NCI-H446 treated with DMSO at 0.1 percent for 48 hours (cell line): Measurements from ENCODE around the gene ING3.
A peak's percentile ranks its signal among the peaks of the same experiment; 100 is the strongest.

Source experiments
- DNase-seq: peaks from one replicate; lab custom pipeline; 2025; lab: John Stamatoyannopoulos, UW

The ING3 gene

GRCh38 chr7:120988591-120989256, 38.1 kb downstream of the ING3 start, which contains the start of gene CPED1:
CPED1 (plus strand) TSS chr7:120988711; CDS start chr7:120989622, 911 bp downstream.
- no peak for DNase-seq

DNA sequence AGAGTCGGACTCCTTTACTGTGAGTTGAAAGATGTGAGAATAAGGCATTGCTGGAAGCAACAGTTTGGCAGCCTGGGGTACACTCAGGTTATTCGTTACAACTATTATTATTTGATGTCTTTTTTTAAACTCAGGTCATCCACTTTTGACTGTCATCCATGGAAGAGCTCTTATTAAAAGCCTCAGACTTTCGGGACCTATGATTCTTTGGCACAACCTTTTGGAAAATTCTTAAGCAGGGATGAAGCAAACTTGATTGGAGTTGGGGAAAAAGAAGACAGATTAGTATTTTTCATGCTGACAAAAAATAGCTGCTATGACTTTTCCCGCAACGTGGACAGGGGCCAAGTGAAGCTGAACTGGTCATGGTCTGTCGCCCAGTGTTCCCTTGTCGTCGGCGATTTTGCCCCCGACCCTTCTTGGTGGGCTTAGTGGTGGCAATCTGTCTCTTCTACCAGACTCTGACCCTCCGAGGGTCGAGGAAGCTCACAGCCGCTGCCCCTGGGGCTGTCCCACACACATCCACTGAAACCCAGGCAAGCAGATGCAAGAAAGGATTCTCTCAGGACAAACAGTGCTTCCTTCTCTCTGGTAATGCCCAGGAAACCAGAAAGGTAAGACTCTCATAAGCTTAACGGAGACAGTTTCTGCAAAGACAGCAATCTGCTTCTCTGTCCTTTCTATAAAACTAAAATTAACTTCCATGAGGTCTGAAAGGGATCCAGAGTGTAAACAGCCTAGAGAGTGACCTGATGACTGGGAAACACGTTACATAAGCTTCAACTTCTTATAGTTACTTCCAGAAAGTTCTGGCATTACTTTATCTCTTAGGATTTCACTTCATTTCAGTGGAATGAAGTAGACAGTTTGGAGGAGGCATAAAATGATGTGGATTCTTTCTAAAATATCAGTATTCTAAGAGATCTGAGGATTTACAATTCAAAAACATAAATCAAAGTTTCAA, 39.0 kb downstream of the ING3 start:
- DNase-seq: no peak

DNA sequence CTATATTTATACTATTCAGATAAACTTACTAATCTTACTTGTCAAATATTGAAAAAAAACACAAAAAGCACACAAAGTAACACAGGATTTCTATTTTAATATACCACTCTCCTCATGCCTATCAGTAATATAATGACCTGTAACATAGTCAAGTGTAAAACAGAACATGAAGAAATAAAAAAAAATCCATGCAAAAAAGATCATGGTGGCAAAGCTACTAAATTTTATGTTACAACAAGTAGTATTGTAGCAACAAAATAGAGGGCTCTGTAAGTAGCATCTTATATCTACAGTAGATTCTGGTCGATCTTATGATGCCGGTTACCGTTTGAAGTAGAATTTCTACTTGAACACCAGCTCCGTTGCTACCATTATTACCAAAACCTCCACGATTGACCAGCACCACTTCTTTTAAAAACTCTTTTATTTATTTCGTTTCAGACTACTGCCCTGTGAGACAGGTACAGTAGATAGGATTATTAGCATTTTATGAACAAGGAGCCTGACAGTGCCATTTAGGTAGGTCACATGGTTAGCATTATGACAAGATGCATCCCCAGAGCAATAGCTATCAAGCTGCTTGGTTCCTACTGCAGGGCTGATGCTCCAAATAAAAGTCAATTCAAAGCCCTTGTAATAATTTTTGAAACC, 40.0 kb downstream of the ING3 start:
- no peak for DNase-seq

DNA sequence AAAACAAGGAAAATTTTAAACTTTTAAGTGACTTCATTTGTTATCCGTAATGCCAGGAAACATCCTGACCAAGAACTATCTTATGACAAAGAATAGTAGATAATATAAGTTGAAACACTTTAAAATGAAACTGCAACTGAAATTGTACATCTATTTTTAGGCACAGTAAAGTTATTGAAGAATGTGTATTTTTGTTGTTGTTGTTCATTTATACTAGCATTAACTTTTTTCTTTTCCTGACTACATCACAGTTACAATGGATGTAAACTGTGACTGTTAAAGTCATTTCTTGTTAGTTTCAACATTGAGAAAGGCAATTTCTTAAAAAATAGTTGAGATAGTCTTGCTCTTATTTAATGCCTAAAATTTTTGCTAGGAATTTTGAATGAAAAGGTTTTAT, 40.6 kb downstream of the ING3 start:
- DNase-seq: no peak

- no peak for DNase-seq
These were observed 41.0 kb downstream of the ING3 start for GRCh38 chr7:120991581-120991980.

GRCh38 chr7:120992272-120992964, 41.8 kb downstream of the ING3 start:
- no peak for DNase-seq

DNA sequence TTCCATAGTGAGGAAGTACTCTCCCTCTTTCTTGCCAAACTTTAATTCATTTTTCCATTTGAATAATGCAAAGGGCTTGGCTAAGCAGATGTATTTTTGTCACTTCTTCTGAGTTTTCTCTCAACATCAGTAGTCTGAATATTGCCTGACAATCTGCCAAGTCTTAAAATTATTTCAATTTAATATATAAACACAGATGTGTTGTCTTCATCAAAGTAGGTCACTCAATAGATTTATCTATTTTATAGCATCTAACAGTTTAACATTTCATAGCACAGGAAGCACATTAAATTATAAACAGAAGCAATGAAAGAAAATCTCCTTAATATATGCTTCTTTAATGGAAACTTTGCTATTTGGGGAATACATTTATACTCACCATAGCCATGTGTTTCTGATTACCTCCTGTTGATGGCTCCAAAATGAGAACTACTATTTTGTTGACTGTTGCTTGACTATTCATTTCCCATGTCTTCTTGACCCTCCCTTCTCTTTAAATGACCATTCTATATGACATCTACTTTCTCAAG, 42.5 kb downstream of the ING3 start:
- DNase-seq: no peak

- no peak for DNase-seq
These were observed 43.1 kb downstream of the ING3 start for GRCh38 chr7:120993553-120994191.

DNA sequence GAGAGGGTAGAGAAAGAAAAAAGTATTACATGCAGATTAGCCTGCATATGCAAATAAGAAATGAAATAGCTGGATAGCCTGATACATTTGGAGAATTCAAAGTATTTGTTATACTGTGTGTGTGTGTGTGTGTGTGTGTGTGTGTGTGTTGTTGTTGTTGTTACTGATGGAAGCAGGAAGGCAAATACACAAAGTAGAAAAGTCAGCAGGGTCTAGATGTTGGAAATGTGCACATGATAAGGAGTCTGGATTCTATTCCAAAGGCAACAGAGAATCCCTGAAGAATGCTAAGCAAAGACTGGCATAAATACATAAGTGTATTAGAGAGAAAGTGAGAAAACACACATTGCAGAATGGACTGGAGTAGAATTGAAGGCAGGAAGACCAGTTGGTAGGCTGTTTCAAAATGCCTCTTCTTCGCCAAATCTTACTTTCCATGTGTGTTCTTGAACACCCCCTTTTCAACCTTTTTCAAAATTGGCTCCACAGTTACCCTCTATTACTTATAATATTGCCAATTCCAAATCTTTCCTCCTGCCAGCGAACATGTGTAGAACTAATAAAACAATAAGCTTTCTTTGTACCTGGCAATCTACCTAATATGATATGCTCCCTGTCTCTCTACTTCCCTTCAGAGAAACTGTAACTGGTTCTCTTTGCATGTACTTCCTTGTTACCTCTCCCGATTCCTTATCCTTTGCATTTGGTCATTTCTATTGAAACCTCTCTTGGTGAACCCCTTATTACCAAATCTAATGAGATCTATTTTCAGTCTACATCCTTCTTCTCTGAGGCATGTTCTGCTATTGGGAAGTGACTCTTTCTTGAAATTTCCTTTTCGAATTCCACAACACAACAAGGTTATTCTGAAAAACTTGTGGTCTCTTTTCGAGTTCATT, 44.2 kb downstream of the ING3 start:
- DNase-seq: no peak

DNA sequence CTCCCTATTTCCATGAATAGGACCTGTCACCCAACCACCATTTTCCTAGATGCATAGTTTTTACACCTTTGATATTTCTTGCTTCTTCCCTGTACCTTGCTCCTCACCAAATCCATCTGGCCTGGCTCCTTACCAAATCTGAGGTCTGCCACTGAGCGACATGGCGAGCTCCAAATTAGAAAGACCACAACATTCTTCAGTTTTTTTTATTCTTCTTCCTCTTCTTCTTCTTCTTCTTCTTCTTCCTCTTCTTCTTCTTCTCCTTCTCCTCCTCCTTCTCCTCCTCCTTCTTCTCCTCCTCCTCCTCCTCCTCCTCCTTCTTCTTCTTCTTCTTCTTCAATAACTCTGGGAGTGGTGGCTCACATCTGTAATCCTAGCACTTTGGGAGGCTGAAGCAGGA, 45.1 kb downstream of the ING3 start:
- DNase-seq: no peak

- peak; percentile 2 for DNase-seq
These were observed 45.9 kb downstream of the ING3 start for GRCh38 chr7:120996333-120996987.

DNA sequence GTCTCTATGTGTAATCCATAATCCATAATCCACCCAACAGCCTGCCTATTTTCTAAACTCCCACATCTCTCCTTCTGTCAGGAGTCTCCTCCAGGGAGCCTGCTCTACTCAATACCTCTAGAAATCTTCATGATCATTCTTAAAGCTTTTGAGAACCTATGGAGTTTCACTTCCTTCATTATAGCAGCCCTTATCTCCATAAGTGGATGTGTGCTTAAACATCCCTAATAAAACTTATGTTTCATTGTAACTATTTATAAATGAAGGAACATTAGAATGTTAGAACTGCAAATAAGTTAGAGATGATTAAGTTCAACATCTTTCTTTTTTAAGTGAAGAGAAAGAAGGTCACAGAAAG, 46.4 kb downstream of the ING3 start:
- DNase-seq: no peak

GRCh38 chr7:120997882-120998474, 47.4 kb downstream of the ING3 start:
- no peak for DNase-seq

- no peak for DNase-seq
These were observed 47.9 kb downstream of the ING3 start for GRCh38 chr7:120998520-120998919.

GRCh38 chr7:120998996-120999565, 48.5 kb downstream of the ING3 start:
- no peak for DNase-seq

GRCh38 chr7:121000081-121000983, 49.8 kb downstream of the ING3 start:
- DNase-seq: no peak

DNA sequence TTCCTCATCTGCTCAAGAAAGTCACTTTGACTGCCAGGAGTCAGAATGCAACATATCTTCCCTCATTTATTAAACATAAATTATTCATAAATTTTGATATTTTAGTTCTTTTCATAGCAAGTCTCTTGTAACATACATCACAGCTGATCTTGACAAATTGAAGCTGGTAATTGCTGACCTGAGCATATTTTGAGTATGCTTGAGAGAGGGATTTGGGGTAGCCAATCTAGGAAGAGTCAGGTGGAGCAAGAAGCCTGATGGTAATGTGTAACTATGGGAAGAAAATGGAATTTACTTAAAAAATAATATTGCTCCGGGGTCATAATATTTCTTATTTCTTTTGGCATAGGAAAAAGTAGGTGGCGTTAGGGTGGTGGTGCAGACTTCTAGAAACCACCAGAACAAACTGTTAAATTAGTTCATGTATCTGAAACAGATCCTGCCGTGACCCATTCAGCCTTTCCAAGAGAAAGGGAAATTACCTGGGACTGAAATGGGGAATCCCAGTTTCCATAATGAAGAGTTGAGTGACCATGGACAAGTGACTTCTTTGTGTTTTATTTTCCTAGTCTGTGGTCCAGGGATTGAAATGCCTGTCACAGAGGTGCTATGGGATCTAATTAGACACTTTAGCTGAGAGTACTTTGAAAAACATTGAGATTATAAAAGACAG, 50.8 kb downstream of the ING3 start:
- DNase-seq: no peak
